Subcutaneous adipose tissue (tissue), 4 donors: Measurements from ENCODE around the gene HS3ST5. TPM values are rescaled to one million over a fixed set of nuclear protein-coding genes. Genes with fewer than 3 reads are reported as not detected.

Experiments used
- total RNA-seq, 4 donors: library from RNA; depleted of rRNA; stranded (reverse); fragments of >200 nt; gene quantifications; one replicate each; pipeline ENCODE4 v1.1.0, GENCODE V29; 2016
- TF ChIP-seq, protein P1 (sequence below): fragments of 450-650 bp; IDR thresholded peaks from one replicate; pipeline ENCODE4 v1.5.1; 2016; ENCODE audit warnings: low read depth, mild to moderate bottlenecking, control low read depth, antibody characterized with exemption, moderate library complexity

Gene HS3ST5
- total RNA-seq, 4 donors from 2014 or later = not detected

DNA sequence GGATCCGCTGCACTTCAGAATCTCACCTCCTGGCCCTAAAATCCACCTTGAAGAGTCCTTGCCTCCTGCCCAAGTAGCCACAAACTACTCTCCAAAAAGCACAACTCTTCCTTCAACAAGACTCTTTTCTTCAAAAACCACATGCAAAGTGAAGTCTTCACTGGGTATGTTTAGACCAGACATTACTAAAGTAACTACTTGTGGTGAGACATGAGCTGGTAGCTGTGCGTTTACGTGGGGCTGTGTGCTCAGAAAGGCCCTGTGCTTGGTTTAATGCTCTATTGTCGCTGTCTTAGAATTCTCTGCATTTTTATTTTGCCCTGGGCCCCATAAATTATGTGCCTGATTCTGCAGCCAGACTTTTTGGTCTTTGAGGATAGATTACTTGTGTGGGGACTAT is 267.5 kb downstream of the HS3ST5 start:
- TF ChIP-seq, protein P1, sequence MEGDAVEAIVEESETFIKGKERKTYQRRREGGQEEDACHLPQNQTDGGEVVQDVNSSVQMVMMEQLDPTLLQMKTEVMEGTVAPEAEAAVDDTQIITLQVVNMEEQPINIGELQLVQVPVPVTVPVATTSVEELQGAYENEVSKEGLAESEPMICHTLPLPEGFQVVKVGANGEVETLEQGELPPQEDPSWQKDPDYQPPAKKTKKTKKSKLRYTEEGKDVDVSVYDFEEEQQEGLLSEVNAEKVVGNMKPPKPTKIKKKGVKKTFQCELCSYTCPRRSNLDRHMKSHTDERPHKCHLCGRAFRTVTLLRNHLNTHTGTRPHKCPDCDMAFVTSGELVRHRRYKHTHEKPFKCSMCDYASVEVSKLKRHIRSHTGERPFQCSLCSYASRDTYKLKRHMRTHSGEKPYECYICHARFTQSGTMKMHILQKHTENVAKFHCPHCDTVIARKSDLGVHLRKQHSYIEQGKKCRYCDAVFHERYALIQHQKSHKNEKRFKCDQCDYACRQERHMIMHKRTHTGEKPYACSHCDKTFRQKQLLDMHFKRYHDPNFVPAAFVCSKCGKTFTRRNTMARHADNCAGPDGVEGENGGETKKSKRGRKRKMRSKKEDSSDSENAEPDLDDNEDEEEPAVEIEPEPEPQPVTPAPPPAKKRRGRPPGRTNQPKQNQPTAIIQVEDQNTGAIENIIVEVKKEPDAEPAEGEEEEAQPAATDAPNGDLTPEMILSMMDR = no peak

- TF ChIP-seq, protein P1 = no peak
These were observed 274.1 kb downstream of the HS3ST5 start for GRCh38 chr6:114068771-114069170.

- TF ChIP-seq, protein P1 = no peak
These were observed 274.7 kb downstream of the HS3ST5 start for GRCh38 chr6:114068116-114068515.

GRCh38 chr6:114064862-114065261 is 278.0 kb downstream of the HS3ST5 start:
- TF ChIP-seq, protein P1 = no peak

DNA sequence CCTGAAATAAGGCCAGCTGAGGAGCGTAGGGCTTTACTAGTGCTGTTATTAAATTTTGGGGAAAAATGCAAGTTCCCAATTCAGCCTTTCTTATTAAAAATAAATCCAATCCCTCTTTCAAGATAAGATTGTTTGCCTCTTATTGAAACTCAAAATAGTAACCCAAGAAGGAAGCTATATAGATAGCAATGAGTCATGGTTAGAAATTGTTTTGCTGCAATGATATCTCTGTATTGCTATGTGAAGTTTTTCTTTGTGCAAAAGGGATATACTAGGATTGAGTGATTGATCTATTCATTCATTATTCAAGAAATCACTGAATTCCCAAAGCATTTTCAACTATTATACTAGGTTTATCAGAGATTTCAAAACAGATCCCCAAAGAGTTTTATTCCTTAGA is 278.9 kb downstream of the HS3ST5 start:
- TF ChIP-seq, protein P1 = no peak

- TF ChIP-seq, protein P1 = no peak
These were observed 280.6 kb downstream of the HS3ST5 start for GRCh38 chr6:114062199-114062598.

DNA sequence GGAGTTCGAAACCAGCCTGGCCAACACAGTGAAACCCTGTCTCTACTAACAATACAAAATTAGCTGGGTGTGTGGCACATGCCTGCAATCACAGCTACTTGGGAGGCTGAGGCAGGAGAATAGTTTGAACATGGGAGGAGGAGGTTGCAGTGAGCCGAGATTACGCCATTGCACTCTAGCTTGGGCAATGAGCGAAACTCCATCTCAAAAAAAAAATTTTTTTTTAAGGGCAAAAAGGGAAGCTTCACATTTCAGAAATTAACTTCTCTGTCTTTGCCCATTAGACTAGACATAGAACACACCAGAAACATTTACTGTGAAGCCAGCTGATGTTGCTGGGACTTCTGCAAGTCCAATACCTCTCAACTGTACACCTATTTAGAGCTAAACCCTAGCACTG is 281.1 kb downstream of the HS3ST5 start:
- TF ChIP-seq, protein P1 = no peak
